HS-5 (cell line): ENCODE results near the gene POLR1D.
"Not testable (repeated sequence)": the region's sequence is repeated elsewhere in the genome, so short reads cannot be mapped to it uniquely, and the experiment has no call there.

ENCODE experiments used
- DNase-seq: peaks from one replicate; pipeline ENCODE4 v3.0.0-alpha.2; 2012; ENCODE audit warnings: low read depth

POLR1D gene

GRCh38 chr13:27617881-27618321, 3.8 kb upstream of the POLR1D start:
- DNase-seq = no peak

- DNase-seq = no peak
These were observed 2.5 kb upstream of the POLR1D start for GRCh38 chr13:27619093-27619727.

GRCh38 chr13:27619728-27620376, 1.8 kb upstream of the POLR1D start:
- no peak for DNase-seq

GRCh38 chr13:27620377-27621115, 1.1 kb upstream of the POLR1D start, which contains the start of gene LNX2:
LNX2 (minus strand) TSS chr13:27620529; CDS start chr13:27581703, 38,826 bp downstream.
- DNase-seq = no peak

- DNase-seq = no peak
These were observed 651 bp upstream of the POLR1D start for GRCh38 chr13:27621116-27621365.

- DNase-seq = no peak
These were observed 569 bp downstream of the POLR1D start for GRCh38 chr13:27622102-27622820.

- DNase-seq = no peak
These were observed 1.2 kb downstream of the POLR1D start for GRCh38 chr13:27622881-27623280.

- DNase-seq = no peak
These were observed 2.4 kb downstream of the POLR1D start for GRCh38 chr13:27624071-27624470.

GRCh38 chr13:27625839-27626238, 4.1 kb downstream of the POLR1D start:
- DNase-seq = no peak

- DNase-seq = no peak
These were observed 5.7 kb downstream of the POLR1D start for GRCh38 chr13:27627380-27627779.

GRCh38 chr13:27628081-27628480, 6.4 kb downstream of the POLR1D start:
- DNase-seq = no peak

- not testable (repeated sequence) for DNase-seq
These were observed 7.1 kb downstream of the POLR1D start for GRCh38 chr13:27628766-27629165.

- DNase-seq = no peak
These were observed 9.5 kb downstream of the POLR1D start for GRCh38 chr13:27631156-27631555.

- no peak for DNase-seq
These were observed 10.0 kb downstream of the POLR1D start for GRCh38 chr13:27631665-27632064.

- DNase-seq = no peak
These were observed 10.5 kb downstream of the POLR1D start for GRCh38 chr13:27632214-27632613.

GRCh38 chr13:27632648-27633047, 11.0 kb downstream of the POLR1D start:
- DNase-seq = no peak

- no peak for DNase-seq
These were observed 12.5 kb downstream of the POLR1D start for GRCh38 chr13:27634231-27634630.

GRCh38 chr13:27634791-27635190, 13.1 kb downstream of the POLR1D start:
- DNase-seq = no peak

- no peak for DNase-seq
These were observed 13.6 kb downstream of the POLR1D start for GRCh38 chr13:27635266-27635665.

GRCh38 chr13:27636589-27637288, 15.0 kb downstream of the POLR1D start:
- DNase-seq = no peak

GRCh38 chr13:27637289-27637626, 15.6 kb downstream of the POLR1D start:
- DNase-seq = no peak

GRCh38 chr13:27638001-27638400, 16.3 kb downstream of the POLR1D start:
- DNase-seq = no peak
